GM19324 (cell line): Measurements from ENCODE around the gene PCSK5.
"Not testable (repeated sequence)": the region's sequence is repeated elsewhere in the genome, so short reads cannot be mapped to it uniquely, and the experiment has no call there.

Experiments
- ATAC-seq: cut with Tn5 transposase; IDR thresholded peaks from one replicate; pipeline ENCODE4 v1.9.1; 2021; ENCODE audit warnings: mild to moderate bottlenecking, moderate library complexity; ENCODE audit not compliant: unreplicated experiment, low FRiP score

The PCSK5 gene

DNA sequence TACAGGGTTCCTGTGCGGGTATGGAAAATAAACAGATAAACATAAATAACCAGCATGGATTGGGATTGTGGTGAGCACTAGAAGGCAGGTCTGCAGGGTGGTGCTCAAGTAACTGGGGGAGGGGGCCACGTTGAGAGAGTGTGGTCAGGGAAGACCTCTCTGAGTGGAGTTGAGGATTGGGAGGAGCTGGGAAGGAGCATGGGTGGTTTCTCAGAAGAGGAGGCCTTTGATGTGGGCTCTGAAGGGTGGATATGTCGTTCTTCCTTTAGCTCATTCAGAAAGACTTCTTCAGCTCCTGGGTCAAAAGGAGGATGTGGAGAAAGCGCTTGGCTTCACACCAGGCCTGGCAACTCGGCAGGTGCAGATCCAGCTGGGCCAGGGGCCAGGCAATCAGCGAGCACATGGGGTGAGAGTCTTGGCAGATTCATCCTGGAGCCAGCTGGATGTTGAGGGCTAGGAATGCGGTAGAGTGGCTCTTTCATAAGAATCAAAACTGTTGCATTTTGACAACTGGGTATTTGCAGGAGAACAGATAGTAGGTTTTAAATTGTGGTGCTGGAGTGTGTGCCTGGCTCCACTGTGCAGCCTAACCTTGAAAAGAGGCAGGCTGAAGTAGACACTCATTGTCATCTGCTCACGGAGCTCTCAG, 71.7 kb downstream of the PCSK5 start:
- no peak for ATAC-seq

DNA sequence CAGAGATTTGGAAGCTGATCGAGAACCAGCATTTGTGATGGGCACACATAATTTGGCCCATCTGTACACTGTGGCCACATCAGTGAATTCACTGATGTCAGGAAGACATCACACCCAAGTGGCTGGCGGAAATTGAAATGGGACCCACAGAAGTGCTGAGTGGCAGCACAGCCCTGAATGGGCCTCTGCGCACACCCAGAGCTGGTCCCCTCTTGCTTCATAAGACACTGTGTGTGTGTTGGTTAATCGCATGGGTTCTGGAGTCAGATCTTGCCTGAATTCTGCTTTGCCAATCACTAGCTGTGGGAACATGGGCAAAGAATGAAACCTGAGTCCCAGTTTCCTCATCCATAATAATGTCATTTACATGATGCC, 72.2 kb downstream of the PCSK5 start:
- no peak for ATAC-seq

DNA sequence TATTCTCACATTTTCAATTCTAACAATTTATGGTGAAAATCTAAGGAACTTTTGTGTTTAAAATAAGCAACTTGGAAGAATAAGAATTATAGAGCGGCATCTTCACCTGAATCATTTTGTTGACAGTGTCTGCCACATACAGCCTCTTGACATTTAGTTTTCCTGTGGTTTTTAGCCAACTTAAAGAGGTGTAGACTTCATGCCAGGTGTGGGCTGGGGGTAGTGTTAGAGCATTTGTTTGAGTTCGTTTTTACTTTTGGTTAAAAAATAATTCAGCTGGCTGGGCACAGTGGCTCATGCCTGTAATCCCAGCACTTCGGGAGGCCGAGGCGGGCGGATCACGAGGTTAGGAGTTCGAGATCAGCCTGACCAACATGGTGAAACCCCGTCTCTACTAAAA, 72.8 kb downstream of the PCSK5 start:
- ATAC-seq = not testable (repeated sequence)

- ATAC-seq = no peak
These were observed 74.0 kb downstream of the PCSK5 start for GRCh38 chr9:75964427-75964826.

GRCh38 chr9:75965231-75965630, 74.8 kb downstream of the PCSK5 start:
- no peak for ATAC-seq

- no peak for ATAC-seq
These were observed 77.1 kb downstream of the PCSK5 start for GRCh38 chr9:75967556-75967955.

- no peak for ATAC-seq
These were observed 83.7 kb downstream of the PCSK5 start for GRCh38 chr9:75974016-75974766.

DNA sequence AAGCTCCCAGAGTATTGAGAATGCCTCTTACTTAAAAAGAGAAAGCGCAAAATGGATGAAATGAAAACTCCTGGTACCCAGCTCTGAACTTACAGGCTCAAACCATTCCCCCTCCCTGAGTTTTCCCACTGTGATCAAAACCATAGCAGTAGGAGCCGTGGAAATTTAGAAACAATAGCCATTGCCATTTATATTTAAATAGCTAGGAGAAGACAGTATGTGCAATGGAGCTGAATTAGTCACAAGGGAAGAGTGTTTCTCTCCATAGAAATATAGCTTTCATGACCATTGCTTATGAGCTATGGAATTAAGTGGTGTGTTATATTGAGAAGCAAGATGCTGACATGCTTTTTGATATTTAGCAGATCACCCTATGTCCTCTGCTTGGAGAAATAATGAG, 84.6 kb downstream of the PCSK5 start:
- no peak for ATAC-seq

DNA sequence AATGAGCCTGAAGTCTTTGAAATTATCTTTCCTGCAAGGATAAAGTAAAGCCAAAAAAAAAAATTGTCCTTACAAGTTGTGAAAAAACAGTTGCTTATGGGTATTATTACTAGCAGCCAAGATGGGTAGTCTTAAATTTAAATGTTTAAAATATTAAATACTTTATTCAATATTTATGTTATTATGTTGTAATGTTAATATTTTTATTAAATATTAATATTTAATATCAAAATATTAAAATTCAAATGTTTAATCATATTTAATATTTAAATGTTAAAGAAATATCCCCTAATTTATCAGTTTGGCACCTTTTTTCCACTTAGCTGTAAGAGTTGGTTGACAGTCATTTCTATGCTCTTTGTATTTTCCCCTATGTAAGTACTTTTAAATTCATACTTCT, 86.1 kb downstream of the PCSK5 start:
- no peak for ATAC-seq

- ATAC-seq = no peak
These were observed 88.9 kb downstream of the PCSK5 start for GRCh38 chr9:75979362-75979761.

DNA sequence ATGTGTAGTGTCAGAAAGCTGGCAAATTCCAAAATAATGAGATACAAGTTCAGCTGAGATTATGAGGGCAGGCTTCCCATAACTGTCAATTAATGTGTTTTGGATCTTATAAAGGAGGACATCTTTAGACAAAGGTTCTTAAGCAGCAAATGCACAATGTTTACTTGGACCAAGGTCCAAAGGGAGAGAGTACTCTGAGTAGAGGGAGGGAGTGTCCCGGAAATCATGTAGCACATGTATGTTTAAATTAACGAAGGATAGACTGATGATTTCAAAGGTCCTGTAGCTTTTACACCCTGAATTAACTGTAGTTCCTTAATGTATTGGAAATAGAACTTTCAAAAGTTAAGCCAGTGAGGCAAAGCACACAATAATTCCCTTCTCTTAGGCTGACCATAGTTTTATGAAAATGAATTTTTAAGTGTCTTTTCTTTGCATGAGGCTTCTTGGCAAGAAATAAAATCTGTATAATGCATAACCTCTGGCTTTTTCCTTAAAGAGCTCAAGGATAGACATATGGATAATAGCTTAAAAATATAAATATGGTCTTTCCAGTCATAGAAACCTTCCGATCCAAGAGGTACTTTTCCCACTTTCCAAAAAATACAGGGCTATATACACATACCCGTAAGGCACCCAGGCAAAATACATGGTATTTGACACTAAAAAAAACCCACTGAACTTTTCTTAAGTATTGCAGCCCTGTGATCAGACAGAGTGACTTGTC, 93.0 kb downstream of the PCSK5 start:
- no peak for ATAC-seq

DNA sequence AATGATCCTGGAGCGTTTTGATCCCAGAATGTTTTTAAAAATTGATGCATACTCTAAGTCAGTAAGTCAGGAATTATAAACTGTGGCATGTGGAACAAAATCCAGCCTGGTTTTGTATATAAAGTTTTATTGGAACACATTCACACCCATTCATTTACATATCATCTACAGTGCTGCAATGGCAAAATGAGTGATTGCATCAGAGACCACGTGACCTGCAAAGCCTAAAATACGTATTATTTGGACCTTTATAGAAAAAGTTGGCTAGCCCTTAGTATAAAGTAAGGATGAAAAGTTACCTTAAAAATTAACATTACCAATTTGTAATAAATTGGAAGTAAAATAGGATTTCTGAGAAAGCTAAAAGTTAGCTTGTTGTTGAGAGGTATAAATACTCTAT, 95.0 kb downstream of the PCSK5 start:
- ATAC-seq = no peak

- ATAC-seq = no peak
These were observed 98.2 kb downstream of the PCSK5 start for GRCh38 chr9:75988663-75989062.

DNA sequence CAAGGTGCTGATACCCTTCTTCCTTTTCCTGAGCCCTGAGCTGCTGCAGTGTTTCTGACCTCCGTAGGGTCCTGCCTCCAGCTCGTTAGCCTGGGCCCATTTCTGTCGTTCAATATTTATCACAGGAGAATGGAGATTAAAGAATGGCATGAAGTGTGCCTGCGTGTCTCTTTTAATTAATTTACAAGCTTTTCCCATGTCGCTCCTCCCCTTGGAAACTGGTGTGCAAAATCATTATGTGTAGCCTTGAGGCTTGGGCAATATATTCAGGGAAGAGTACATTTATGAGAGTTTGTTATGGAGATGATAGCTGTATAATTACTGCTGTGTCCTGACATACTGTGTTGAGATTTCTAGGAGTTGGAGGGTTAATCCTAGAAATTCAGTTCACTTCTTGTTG, 99.7 kb downstream of the PCSK5 start:
- no peak for ATAC-seq

GRCh38 chr9:75990576-75991304, 100.3 kb downstream of the PCSK5 start:
- no peak for ATAC-seq

- no peak for ATAC-seq
These were observed 102.2 kb downstream of the PCSK5 start for GRCh38 chr9:75992482-75993206.

GRCh38 chr9:75993434-75993833, 103.0 kb downstream of the PCSK5 start:
- ATAC-seq = no peak

- ATAC-seq = no peak
These were observed 104.6 kb downstream of the PCSK5 start for GRCh38 chr9:75995066-75995465.

DNA sequence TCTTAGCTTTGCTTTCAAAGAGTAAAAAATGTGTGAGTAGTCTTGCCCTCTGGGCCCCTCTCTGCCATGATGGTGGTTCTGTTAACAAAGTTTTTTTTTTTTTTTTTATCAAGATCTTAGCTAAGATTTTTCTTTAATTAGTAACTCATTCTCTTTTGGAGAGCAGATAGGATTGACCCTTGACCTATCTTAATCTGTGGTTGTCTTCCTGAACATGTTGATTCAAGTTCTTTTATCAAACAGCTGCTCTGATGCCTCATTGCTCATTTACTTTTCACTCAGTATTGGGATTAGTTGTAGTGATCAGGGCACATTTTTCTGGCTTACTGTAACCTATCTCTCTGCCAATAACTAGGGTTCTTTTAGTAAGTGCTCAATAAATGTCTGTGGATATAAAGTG, 106.3 kb downstream of the PCSK5 start:
- ATAC-seq = no peak

DNA sequence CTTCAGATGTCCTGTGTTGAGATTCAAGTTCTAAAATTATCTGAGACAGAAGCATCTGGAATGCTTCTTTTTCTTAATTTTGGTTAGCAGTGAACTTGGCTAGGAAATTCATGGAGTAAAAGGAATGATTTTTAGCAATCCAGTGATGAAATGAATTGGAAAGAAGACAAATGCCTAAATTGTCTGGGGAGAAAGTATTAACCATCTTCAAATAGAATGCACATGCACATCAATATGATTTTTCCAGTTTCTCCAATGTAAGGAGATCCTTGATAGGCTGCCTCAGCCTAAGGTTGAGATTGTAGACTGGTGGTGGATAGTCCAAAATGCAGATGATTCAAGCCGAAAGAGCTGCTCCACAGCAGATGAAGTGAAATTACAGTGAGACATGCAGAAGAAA, 106.7 kb downstream of the PCSK5 start:
- ATAC-seq = no peak
